PC-9 (cell line): ENCODE measurements around the gene CTDP1. TPM values are rescaled to one million over a fixed set of nuclear protein-coding genes. Genes with fewer than 3 reads are reported as not detected.

Source experiments
- BruUV-seq: library from RNA; stranded (reverse); fragments of 400-500 nt; replicated peaks from 2 replicates; lab custom pipeline; 2021; lab: Mats Ljungman, UMichigan
- CTCF ChIA-PET: fragments of 300-600 bp; sonication (Branson Sonifier 250); formaldehyde crosslinking; loops from one replicate; lab custom pipeline; 2022; ENCODE audit warnings: antibody characterized with exemption; lab: Charles Lee
- POLR2A ChIA-PET: fragments of 300-600 bp; sonication (Branson Sonifier 250); formaldehyde crosslinking; loops from one replicate; lab custom pipeline; 2022; ENCODE audit warnings: antibody characterized with exemption; ENCODE audit not compliant: unreplicated experiment; lab: Charles Lee
- DNase-seq, 2 experiments: peaks; one replicate each; pipeline versions ENCODE4 v3.0.0 to v3.0.0-alpha.2; 2015 to 2022; ENCODE audit warnings: mixed read lengths in 1 of 2
- H2AFZ ChIP-seq: fragments of 200-600 bp; sonication (generic); 2 replicates; pipeline ENCODE4 v1.8.1; 2017; ENCODE audit warnings: antibody characterized with exemption
- H3F3A ChIP-seq: fragments of 200-600 bp; sonication (generic); 2 replicates; pipeline ENCODE4 v1.8.1; 2017; ENCODE audit warnings: antibody characterized with exemption, mild to moderate bottlenecking, low read depth; ENCODE audit not compliant: insufficient read depth
- H3K27ac ChIP-seq: fragments of 200-600 bp; sonication (generic); 2 replicates; pipeline ENCODE4 v1.6.1; 2016; ENCODE audit warnings: mixed run types
- H3K27me3 ChIP-seq: fragments of 200-600 bp; sonication (generic); 2 replicates; pipeline ENCODE4 v1.6.1; 2016; ENCODE audit warnings: low read depth, mixed run types; ENCODE audit not compliant: insufficient read depth
- H3K36me3 ChIP-seq: fragments of 200-600 bp; sonication (generic); 2 replicates; pipeline ENCODE4 v1.6.1; 2016; ENCODE audit warnings: low read depth, mixed run types
- H3K4me1 ChIP-seq: fragments of 200-600 bp; sonication (generic); replicated peaks from 2 replicates; pipeline ENCODE4 v1.6.1; 2016; ENCODE audit warnings: mixed run types; ENCODE audit not compliant: insufficient read depth
- H3K4me2 ChIP-seq: fragments of 200-600 bp; sonication (generic); 2 replicates; pipeline ENCODE4 v1.6.1; 2017; ENCODE audit warnings: mixed run types
- H3K4me3 ChIP-seq: fragments of 200-600 bp; sonication (generic); 2 replicates; pipeline ENCODE4 v1.6.1; 2016; ENCODE audit warnings: mixed run types
- H3K79me2 ChIP-seq: fragments of 200-600 bp; sonication (generic); 2 replicates; pipeline ENCODE4 v1.6.1; 2017; ENCODE audit warnings: low read depth, mixed run types
- H3K9me2 ChIP-seq: fragments of 200-600 bp; sonication (generic); 2 replicates; pipeline ENCODE4 v1.8.1; 2017; ENCODE audit warnings: mild to moderate bottlenecking; ENCODE audit not compliant: insufficient read depth
- H3K9me3 ChIP-seq: fragments of 200-600 bp; sonication (generic); 2 replicates; pipeline ENCODE4 v1.8.1; 2016; ENCODE audit warnings: low read depth; ENCODE audit not compliant: insufficient read depth
- H4K20me1 ChIP-seq: fragments of 200-600 bp; sonication (generic); 2 replicates; pipeline ENCODE4 v1.8.1; 2017; ENCODE audit not compliant: insufficient read depth
- EZH2 ChIP-seq: fragments of 200-600 bp; sonication (generic); IDR thresholded peaks from 2 replicates; pipeline ENCODE4 v1.8.0; 2017; ENCODE audit warnings: antibody characterized with exemption, low read depth
- intact Hi-C: fragments of 100-400 bp; cut with micrococcal nuclease; formaldehyde crosslinking; loops from one replicate; pipeline ENCODE4 v1.10.0; 2022; ENCODE audit not compliant: unreplicated experiment
- total RNA-seq: library from RNA; stranded (reverse); gene quantifications from 2 replicates; pipeline ENCODE4 v1.2.3, GENCODE V29; 2021
- TF ChIP-seq, protein P1 (sequence below): fragments of 200-600 bp; sonication (generic); conservative IDR thresholded peaks from 2 replicates; pipeline ENCODE4 v1.6.1; 2017; ENCODE audit warnings: mixed run types, antibody characterized with exemption, mild to moderate bottlenecking, moderate library complexity

Gene CTDP1
- total RNA-seq, 1 experiment from 2014 or later: 16.0 TPM

- peaks cover 10% of the 10 kb centered on the region; the same call in 1 of the 2 replicates for H4K20me1 ChIP-seq
- no peak overlapping the region for H3K4me2 ChIP-seq
- BruUV-seq: no TSS peak
- H2AFZ ChIP-seq: no peak overlapping the region
- intact Hi-C loops: no loop called here
- CTCF ChIA-PET: no interaction called here
- POLR2A ChIA-PET: no interaction called here
- TF ChIP-seq, protein P1, sequence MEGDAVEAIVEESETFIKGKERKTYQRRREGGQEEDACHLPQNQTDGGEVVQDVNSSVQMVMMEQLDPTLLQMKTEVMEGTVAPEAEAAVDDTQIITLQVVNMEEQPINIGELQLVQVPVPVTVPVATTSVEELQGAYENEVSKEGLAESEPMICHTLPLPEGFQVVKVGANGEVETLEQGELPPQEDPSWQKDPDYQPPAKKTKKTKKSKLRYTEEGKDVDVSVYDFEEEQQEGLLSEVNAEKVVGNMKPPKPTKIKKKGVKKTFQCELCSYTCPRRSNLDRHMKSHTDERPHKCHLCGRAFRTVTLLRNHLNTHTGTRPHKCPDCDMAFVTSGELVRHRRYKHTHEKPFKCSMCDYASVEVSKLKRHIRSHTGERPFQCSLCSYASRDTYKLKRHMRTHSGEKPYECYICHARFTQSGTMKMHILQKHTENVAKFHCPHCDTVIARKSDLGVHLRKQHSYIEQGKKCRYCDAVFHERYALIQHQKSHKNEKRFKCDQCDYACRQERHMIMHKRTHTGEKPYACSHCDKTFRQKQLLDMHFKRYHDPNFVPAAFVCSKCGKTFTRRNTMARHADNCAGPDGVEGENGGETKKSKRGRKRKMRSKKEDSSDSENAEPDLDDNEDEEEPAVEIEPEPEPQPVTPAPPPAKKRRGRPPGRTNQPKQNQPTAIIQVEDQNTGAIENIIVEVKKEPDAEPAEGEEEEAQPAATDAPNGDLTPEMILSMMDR: no peak
- TF ChIP-seq EZH2: no peak
- H3K4me3 ChIP-seq: no peak overlapping the region
- no peaks in the 10 kb centered on the region for H3K79me2 ChIP-seq
- H3K9me2 ChIP-seq: no peaks in the 10 kb centered on the region
- H3K9me3 ChIP-seq: no peaks in the 10 kb centered on the region
- H3K4me1 ChIP-seq: no peaks in the 10 kb centered on the region
- no peak for DNase-seq
- H3K27me3 ChIP-seq: no peaks in the 10 kb centered on the region
- H3K27ac ChIP-seq: no peak overlapping the region
- H3K36me3 ChIP-seq: peaks cover 4% of the 10 kb centered on the region
- no peaks in the 10 kb centered on the region; the same call in 1 of the 2 replicates for H3F3A ChIP-seq
Measured at GRCh38 chr18:79707671-79708070, 28.1 kb downstream of the CTDP1 start.

GRCh38 chr18:79708412-79708811 is 28.8 kb downstream of the CTDP1 start:
- intact Hi-C loops: no loop called here
- ChIA-PET POLR2A (no interaction called here), CTCF (no interaction called here)
- no peak overlapping the region for H2AFZ ChIP-seq
- TF ChIP-seq, protein P1: no peak
- TF ChIP-seq EZH2: no peak
- H3K4me1 ChIP-seq: no peaks in the 10 kb centered on the region
- H3K9me3 ChIP-seq: no peaks in the 10 kb centered on the region
- H3K9me2 ChIP-seq: no peaks in the 10 kb centered on the region
- no peaks in the 10 kb centered on the region for H3K27me3 ChIP-seq
- peaks cover 10% of the 10 kb centered on the region for H3K36me3 ChIP-seq
- H3K79me2 ChIP-seq: no peaks in the 10 kb centered on the region
- DNase-seq: no peak
- H3K4me3 ChIP-seq: no peak overlapping the region
- H3F3A ChIP-seq: no peaks in the 10 kb centered on the region; the same call in 1 of the 2 replicates
- no peak overlapping the region for H3K27ac ChIP-seq
- H3K4me2 ChIP-seq: no peak overlapping the region
- peaks cover 10% of the 10 kb centered on the region for H4K20me1 ChIP-seq
- BruUV-seq: no TSS peak

DNA sequence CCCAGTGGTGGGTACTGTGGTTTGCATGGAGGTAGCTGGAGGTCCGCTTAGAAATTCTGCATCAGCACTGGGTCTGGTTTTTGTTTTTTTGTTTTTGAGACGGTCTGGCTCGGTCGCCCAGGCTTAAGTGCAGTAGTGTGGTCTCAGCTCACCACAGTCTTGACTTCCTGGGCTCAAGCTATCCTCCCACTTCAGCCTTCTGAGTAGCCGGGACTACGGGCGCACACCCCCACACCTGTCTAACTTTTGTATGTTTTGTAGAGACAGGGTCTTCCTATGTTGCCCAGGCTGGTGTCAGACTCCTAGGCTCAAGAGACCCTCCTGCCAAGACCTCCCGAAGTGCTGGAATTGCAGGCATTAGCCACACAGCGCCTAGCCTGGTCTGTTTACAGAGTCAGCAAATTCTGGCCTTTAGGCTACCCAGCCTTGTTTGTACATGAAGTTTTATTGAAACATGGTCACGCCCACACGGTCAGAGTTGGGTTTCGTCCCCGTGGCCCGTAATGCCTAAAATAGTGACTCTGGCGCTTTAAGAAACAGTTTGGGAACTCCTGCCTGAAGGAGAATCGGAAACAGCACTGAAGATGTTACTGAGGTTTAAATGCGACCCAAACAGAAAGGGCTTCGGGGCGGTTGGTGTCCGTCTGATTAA is 32.7 kb downstream of the CTDP1 start:
- Histone ChIP-seq H4K20me1 (peaks cover 5% of the 10 kb centered on the region), H3K27me3 (no peaks in the 10 kb centered on the region), H3K4me1 (no peaks in the 10 kb centered on the region), H3K9me3 (no peaks in the 10 kb centered on the region), H3F3A (no peaks in the 10 kb centered on the region), H3K27ac (no peak overlapping the region), H3K9me2 (no peaks in the 10 kb centered on the region), H3K4me3 (no peak overlapping the region), H3K4me2 (no peak overlapping the region), H3K36me3 (peaks cover 10% of the 10 kb centered on the region), H2AFZ (no peak overlapping the region), H3K79me2 (no peaks in the 10 kb centered on the region)
- CTCF ChIA-PET: no interaction called here
- no TSS peak for BruUV-seq
- no peak for DNase-seq
- POLR2A ChIA-PET: no interaction called here
- intact Hi-C loops: no loop called here
- no peak for TF ChIP-seq EZH2
- TF ChIP-seq, protein P1: no peak
